ENCODE results near the gene TRAPPC5.
"Not testable (repeated sequence)": the region's sequence is repeated elsewhere in the genome, so short reads cannot be mapped to it uniquely, and the experiment has no call there.

Gene TRAPPC5

DNA sequence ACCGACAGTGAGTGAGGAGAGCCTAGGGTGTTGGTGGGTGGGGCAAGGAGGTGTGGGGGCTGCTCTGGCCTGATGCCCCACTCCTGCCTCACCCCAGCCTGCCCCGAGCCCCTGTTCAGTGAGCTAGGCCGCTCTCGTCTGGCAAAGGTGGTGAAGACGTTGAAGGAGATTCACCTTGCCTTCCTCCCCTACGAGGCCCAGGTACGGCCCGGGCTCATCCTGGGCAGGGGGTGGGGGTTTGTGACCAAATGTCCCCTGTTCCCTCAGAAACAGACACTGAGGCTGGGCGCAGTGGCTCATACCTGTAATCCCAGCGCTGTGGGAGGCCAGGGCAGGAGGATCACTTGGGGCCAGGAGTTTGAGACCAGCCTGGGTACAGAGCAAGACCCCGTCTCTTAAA, 39.8 kb upstream of the TRAPPC5 start:
- no peaks in the 10 kb centered on the region for H3K9me3 ChIP-seq
- no peak for DNase-seq
- no peak overlapping the region for H3K4me3 ChIP-seq (ENCODE audit: low read depth, low read length)
- no peaks in the 10 kb centered on the region for H3K36me3 ChIP-seq
- TF ChIP-seq, protein P1, sequence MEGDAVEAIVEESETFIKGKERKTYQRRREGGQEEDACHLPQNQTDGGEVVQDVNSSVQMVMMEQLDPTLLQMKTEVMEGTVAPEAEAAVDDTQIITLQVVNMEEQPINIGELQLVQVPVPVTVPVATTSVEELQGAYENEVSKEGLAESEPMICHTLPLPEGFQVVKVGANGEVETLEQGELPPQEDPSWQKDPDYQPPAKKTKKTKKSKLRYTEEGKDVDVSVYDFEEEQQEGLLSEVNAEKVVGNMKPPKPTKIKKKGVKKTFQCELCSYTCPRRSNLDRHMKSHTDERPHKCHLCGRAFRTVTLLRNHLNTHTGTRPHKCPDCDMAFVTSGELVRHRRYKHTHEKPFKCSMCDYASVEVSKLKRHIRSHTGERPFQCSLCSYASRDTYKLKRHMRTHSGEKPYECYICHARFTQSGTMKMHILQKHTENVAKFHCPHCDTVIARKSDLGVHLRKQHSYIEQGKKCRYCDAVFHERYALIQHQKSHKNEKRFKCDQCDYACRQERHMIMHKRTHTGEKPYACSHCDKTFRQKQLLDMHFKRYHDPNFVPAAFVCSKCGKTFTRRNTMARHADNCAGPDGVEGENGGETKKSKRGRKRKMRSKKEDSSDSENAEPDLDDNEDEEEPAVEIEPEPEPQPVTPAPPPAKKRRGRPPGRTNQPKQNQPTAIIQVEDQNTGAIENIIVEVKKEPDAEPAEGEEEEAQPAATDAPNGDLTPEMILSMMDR (IDR thresholded peaks at IDR 0.05; ENCODE audit: low read depth, low read length), result no peak
- peaks cover 30% of the 10 kb centered on the region for H3K27me3 ChIP-seq
- H3K4me1 ChIP-seq, result no peaks in the 10 kb centered on the region

DNA sequence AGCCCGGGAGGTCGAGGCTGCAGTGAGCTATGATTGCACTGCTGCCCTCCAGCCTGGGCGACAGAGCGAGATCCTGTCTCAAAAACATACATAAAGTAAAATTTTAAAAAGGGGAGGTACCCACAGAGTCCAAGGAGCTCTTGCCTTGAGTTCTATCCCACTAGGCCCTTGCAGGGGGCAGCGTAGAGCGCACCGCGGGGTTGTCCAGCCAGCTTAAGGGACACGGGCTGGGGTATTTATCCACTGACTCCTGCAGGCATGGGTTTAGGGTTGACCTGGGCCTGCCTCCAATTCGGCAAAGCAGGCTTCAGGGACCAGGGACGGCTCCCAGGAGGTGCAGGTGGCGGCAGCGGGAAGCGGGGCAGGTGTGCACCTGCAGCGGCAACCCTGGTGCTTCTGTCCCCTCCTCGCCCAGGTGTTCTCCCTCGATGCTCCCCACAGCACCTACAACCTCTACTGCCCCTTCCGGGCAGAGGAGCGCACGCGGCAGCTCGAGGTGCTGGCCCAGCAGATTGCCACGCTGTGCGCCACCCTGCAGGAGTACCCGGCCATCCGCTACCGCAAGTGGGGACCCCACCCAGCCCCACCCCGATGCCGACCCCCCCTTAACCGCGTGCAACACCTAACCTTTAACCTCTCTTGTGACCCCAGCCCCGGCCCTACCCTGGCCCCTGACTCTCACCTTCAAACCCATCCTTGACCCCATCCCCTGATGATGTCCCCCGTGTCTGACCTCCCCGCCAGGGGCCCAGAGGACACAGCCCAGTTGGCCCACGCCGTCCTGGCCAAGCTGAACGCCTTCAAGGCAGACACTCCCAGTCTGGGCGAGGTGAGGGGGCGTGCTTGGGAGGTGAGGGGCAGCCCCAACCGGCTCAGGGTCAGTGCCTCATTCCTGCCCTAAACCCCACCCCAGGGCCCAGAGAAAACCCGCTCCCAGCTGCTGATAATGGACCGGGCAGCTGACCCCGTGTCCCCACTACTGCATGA, 39.0 kb upstream of the TRAPPC5 start:
- no peaks in the 10 kb centered on the region for H3K9me3 ChIP-seq
- no peaks in the 10 kb centered on the region for H3K36me3 ChIP-seq
- TF ChIP-seq, protein P1 (IDR thresholded peaks at IDR 0.05; ENCODE audit: low read depth, low read length), result no peak
- H3K4me3 ChIP-seq (ENCODE audit: low read depth, low read length), result no peak overlapping the region
- no peaks in the 10 kb centered on the region for H3K4me1 ChIP-seq
- no peak for DNase-seq
- peaks cover 22% of the 10 kb centered on the region for H3K27me3 ChIP-seq

DNA sequence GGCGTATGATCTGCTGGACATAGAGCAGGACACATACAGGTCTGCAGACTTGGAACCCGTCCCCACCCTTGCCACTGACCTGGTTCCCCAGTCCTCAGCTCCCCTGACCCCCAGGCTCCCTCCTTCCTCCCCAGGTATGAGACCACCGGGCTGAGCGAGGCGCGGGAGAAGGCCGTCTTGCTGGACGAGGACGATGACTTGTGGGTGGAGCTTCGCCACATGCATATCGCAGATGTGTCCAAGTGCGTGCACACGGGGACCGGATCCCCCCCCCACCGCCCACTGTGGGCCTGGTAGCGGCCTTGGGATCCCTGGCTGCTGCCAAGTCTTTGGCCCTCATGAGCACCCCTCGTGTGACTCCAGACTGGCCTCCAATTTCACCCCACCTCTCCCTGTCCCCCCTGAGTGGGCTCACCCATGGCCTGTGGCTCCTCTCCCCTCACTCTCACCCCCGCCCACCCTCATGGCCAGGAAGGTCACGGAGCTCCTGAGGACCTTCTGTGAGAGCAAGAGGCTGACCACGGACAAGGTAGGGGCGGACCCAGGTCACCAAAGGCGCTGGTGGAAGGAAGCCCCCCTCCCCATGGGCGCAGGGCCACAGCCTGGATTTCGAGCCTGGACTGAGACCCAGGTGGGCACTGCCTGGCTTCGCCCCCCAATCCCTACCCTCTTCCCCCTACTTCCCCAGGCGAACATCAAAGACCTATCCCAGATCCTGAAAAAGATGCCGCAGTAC, 38.2 kb upstream of the TRAPPC5 start:
- no peaks in the 10 kb centered on the region for H3K36me3 ChIP-seq
- TF ChIP-seq, protein P1 (IDR thresholded peaks at IDR 0.05; ENCODE audit: low read depth, low read length), result no peak
- H3K9me3 ChIP-seq, result no peaks in the 10 kb centered on the region
- no peaks in the 10 kb centered on the region for H3K4me1 ChIP-seq
- H3K4me3 ChIP-seq (ENCODE audit: low read depth, low read length), result no peak overlapping the region
- H3K27me3 ChIP-seq, result peaks cover 13% of the 10 kb centered on the region
- no peak for DNase-seq

DNA sequence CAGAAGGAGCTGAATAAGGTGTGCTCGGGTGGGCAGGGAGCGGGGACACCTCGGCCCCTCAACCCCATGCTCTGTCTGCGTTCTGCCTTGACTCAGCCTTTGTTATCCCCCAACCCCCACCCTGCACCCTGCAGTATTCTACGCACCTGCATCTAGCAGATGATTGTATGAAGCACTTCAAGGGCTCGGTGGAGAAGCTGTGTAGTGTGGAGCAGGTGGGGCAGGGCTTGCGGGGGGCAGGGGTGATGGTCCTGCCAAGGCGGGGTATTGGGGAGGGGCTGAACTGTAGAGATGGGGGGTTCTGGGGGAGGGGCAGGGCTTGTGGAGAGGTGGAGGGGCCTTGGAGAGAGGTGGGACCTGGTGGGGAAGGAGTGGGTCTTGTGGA, 37.6 kb upstream of the TRAPPC5 start:
- H3K9me3 ChIP-seq, result no peaks in the 10 kb centered on the region
- no peaks in the 10 kb centered on the region for H3K36me3 ChIP-seq
- TF ChIP-seq, protein P1 (IDR thresholded peaks at IDR 0.05; ENCODE audit: low read depth, low read length), result no peak
- peaks cover 8% of the 10 kb centered on the region for H3K27me3 ChIP-seq
- no peak for DNase-seq
- no peak overlapping the region for H3K4me3 ChIP-seq (ENCODE audit: low read depth, low read length)
- H3K4me1 ChIP-seq, result no peaks in the 10 kb centered on the region

DNA sequence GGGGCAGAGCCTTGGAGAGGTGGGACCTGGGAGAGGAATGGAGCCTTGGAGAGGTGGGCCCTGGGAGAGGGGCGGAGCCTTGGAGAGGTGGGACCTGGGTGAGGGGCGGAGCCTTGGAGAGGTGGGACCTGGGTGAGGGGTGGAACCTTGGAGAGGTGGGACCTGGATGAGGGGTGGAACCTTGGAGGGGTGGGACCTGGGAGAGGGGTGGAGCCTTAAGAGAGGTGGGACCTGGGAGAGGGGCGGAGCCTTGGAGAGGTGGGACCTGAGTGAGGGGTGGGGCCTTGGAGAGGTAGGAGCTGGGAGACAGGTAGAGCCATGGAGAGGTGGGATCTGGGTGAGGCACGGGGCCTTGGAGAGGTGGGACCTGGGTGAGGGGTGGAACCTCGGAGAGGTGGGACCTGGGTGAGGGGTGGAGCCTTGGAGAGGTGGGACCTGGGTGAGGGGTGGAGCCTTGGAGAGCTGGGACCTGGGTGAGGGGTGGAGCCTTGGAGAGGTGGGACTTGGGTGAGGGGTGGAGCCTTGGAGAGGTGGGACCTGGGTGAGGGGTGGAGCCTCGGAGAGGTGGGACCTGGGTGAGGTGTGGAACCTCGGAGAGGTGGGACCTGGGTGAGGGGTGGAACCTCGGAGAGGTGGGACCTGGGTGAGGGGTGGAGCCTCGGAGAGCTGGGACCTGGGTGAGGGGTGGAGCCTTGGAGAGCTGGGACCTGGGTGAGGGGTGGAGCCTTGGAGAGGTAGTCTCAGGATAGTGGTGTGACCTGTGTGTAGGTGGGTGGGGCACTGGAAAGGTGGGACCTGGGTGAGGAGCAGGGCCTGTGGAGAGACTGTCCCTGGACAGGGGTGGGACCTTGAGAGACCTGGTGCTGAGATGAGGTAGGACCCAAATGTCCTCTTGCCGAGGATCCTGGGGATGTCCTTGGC, 36.7 kb upstream of the TRAPPC5 start:
- not testable (repeated sequence) for DNase-seq; H3K4me1 ChIP-seq; H3K27me3 ChIP-seq; H3K9me3 ChIP-seq; H3K36me3 ChIP-seq; H3K4me3 ChIP-seq (ENCODE audit: low read depth, low read length)

DNA sequence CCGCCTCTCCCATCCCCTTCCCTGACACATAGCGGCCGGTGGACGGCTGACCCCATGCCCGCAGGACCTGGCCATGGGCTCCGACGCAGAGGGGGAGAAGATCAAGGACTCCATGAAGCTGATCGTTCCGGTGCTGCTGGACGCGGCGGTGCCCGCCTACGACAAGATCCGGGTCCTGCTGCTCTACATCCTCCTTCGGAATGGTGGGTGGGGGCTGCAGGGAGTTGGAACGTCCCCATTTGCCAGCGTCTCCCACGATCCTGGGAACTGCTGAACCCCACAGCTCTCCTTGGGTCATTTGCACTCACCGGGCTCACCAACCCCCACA, 36.1 kb upstream of the TRAPPC5 start:
- DNase-seq, result no peak
- no peaks in the 10 kb centered on the region for H3K36me3 ChIP-seq
- no peak overlapping the region for H3K4me3 ChIP-seq (ENCODE audit: low read depth, low read length)
- TF ChIP-seq, protein P1 (IDR thresholded peaks at IDR 0.05; ENCODE audit: low read depth, low read length), result no peak
- H3K27me3 ChIP-seq, result peaks cover 4% of the 10 kb centered on the region; the same call in 1 of the 2 replicates
- H3K4me1 ChIP-seq, result no peaks in the 10 kb centered on the region
- no peaks in the 10 kb centered on the region for H3K9me3 ChIP-seq
